ENCODE results near the gene SORCS2. TPM values are rescaled to one million over a fixed set of nuclear protein-coding genes. Genes with fewer than 3 reads are reported as not detected.

Gene SORCS2
- total RNA-seq, 1 donor from 2014 or later = 5.2 TPM

DNA sequence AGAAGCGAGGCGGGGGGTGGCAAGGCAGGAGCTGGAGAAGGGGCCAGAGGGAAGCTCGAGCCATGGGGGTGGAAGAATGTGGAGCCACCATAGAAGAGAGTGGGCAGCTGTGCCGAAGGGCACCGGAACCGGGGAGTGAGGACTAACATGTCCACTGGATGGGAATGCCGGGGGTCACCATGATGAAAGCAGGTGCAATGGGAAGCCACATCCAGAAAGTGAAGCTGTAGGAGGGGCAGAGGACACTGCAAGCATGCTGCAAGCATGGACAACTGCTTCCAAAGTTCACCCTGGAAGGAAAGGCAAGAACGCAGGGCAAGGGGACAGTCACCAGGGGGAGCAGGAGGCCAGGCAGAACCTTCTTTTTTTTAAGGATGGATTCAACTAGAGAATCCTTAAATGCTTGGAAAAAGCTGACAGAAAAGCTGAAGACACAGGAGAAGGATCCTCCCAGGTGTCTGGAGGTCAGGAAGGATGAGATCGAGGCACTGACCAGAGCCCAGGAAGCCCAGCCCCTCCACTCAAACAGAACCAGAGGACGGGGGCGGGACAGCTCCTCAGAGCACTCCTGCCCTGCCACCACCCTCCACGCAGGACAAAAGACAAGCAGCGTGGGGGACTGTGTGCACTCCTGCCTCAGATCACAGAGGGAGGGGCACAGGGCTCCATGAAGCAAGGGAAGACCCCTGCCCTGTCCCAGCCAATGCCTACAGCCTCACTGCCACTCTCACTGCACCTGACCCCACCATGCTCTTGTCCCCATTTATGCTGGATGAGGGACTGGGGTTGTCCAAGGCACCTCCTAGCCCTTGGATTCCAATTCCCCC is 578.1 kb downstream of the SORCS2 start:
- H3K27me3 ChIP-seq = no peaks in the 10 kb centered on the region
- peaks cover 50% of the 10 kb centered on the region for H3K4me1 Mint-ChIP-seq
- H3K27ac ChIP-seq = no peak overlapping the region
- H3K9ac ChIP-seq = no peak overlapping the region
- H3K27ac Mint-ChIP-seq = peak overlapping the region; percentile 84
- no peaks in the 10 kb centered on the region for H4K20me1 ChIP-seq (ENCODE audit: low read depth)
- H3K4me2 ChIP-seq = no peak overlapping the region
- peaks cover 11% of the 10 kb centered on the region for H3K4me1 ChIP-seq
- DNase-seq (ENCODE audit: low spot score) = peak; percentile 51
- H3K27me3 Mint-ChIP-seq (ENCODE audit: insufficient read depth, low read depth) = peaks cover 2% of the 10 kb centered on the region
- H3K9me3 Mint-ChIP-seq = no peaks in the 10 kb centered on the region
- H3K36me3 ChIP-seq = no peaks in the 10 kb centered on the region
- no peaks in the 10 kb centered on the region for H3K9me3 ChIP-seq (ENCODE audit: low read depth)
- no peak overlapping the region for H3K4me3 Mint-ChIP-seq
- no peaks in the 10 kb centered on the region for H3K79me2 ChIP-seq (ENCODE audit: low read depth)
- H3K4me3 ChIP-seq = no peak overlapping the region
- peaks cover 15% of the 10 kb centered on the region for H3K36me3 Mint-ChIP-seq
- TF ChIP-seq EZH2phosphoT487 (IDR thresholded peaks at IDR 0.05) = no peak
- TF ChIP-seq, protein P1, sequence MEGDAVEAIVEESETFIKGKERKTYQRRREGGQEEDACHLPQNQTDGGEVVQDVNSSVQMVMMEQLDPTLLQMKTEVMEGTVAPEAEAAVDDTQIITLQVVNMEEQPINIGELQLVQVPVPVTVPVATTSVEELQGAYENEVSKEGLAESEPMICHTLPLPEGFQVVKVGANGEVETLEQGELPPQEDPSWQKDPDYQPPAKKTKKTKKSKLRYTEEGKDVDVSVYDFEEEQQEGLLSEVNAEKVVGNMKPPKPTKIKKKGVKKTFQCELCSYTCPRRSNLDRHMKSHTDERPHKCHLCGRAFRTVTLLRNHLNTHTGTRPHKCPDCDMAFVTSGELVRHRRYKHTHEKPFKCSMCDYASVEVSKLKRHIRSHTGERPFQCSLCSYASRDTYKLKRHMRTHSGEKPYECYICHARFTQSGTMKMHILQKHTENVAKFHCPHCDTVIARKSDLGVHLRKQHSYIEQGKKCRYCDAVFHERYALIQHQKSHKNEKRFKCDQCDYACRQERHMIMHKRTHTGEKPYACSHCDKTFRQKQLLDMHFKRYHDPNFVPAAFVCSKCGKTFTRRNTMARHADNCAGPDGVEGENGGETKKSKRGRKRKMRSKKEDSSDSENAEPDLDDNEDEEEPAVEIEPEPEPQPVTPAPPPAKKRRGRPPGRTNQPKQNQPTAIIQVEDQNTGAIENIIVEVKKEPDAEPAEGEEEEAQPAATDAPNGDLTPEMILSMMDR (IDR thresholded peaks at IDR 0.05) = peak; percentile 73
- no peak for TF ChIP-seq EZH2 (IDR thresholded peaks at IDR 0.05)
- no peaks in the 10 kb centered on the region for H3F3A ChIP-seq (ENCODE audit: low read depth)
- H2AFZ ChIP-seq (replicated peaks) = no peak overlapping the region

DNA sequence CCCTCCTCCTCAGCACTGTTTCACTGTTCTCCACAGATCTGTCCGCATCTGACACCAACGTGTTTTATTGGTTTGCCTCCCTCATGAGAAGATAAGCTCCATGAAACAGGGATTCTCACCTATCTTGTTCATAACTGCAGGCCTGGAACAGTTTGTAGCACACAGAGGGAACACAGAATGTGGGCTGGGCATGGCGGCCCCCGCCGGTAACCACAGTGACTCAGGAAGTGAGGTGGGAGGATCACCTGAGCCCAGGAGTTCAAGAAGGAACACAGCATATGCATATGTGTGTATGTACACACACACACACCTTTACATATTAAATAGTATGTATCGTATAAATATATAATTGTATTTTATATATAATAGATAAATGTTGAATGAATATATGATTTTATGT is 578.7 kb downstream of the SORCS2 start:
- TF ChIP-seq EZH2 (IDR thresholded peaks at IDR 0.05) (no peak), EZH2phosphoT487 (IDR thresholded peaks at IDR 0.05) (no peak)
- TF ChIP-seq, protein P1 (IDR thresholded peaks at IDR 0.05) = no peak
- Histone ChIP-seq H3K4me3 (no peak overlapping the region), H3K4me2 (no peak overlapping the region), H3K9me3 (ENCODE audit: low read depth) (no peaks in the 10 kb centered on the region), H3K79me2 (ENCODE audit: low read depth) (no peaks in the 10 kb centered on the region), H4K20me1 (ENCODE audit: low read depth) (no peaks in the 10 kb centered on the region), H3K36me3 (no peaks in the 10 kb centered on the region), H3K4me1 (peaks cover 11% of the 10 kb centered on the region), H3F3A (ENCODE audit: low read depth) (no peaks in the 10 kb centered on the region), H2AFZ (replicated peaks) (no peak overlapping the region), H3K27me3 (no peaks in the 10 kb centered on the region), H3K27ac (no peak overlapping the region), H3K9ac (no peak overlapping the region)
- H3K27ac Mint-ChIP-seq = no peak overlapping the region
- no peak overlapping the region for H3K4me3 Mint-ChIP-seq
- no peaks in the 10 kb centered on the region for H3K9me3 Mint-ChIP-seq
- peaks cover 50% of the 10 kb centered on the region for H3K4me1 Mint-ChIP-seq
- H3K36me3 Mint-ChIP-seq = peaks cover 13% of the 10 kb centered on the region
- peaks cover 2% of the 10 kb centered on the region for H3K27me3 Mint-ChIP-seq (ENCODE audit: insufficient read depth, low read depth)
- DNase-seq (ENCODE audit: low spot score) = no peak

DNA sequence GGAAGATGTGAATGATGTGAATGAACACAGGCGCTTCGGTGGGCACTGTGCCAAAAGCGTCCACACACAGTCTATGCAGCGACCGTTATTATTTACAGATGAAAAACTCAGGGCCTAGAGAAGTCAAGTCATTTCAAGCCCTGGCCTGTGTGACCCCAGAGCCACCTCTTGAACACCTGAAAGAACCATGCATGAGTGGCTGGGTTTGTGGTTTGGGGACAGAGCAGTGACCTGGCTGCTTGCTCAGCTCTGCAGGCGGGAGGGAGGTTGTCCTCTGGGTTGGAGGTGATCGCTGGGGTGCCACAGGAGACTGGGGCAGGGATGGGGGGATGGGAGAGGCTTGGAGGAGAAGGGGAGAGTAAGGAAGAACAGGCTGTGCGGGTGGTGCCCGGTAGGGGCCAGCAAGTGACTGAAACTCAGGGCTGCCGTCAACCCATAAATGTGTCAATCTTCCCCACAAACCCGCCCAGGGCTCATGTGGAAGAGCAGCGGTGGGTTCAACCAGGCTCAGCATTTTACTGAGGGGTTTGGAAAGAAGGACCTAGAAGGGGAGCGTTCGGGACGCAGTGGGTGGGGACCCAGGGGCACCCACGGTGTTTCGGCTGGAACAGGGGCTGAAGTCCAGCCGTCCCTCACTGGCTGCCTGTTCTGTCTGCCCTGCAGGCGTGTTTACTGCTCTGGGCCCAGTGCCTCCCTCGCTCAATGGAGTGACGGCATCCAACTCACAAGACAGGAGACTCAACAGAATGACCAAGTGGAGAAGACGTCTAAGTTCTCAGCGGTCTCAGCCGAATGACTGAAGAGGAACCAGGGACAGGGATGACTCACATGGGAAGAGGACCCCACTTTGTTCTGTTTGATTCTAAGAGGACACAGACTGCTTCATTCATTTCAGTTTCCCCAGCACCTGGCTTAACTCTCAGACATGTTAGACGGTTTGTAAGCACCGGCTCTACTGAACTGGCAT is 579.5 kb downstream of the SORCS2 start:
- Mint-ChIP-seq H3K4me1 (peaks cover 55% of the 10 kb centered on the region), H3K27ac (peak overlapping the region; percentile 3), H3K36me3 (peaks cover 14% of the 10 kb centered on the region), H3K4me3 (no peak overlapping the region), H3K9me3 (no peaks in the 10 kb centered on the region), H3K27me3 (ENCODE audit: insufficient read depth, low read depth) (peaks cover 2% of the 10 kb centered on the region)
- Histone ChIP-seq H3K27me3 (no peaks in the 10 kb centered on the region), H3K36me3 (no peaks in the 10 kb centered on the region), H3K4me3 (no peak overlapping the region), H2AFZ (replicated peaks) (no peak overlapping the region), H4K20me1 (ENCODE audit: low read depth) (no peaks in the 10 kb centered on the region), H3K79me2 (ENCODE audit: low read depth) (no peaks in the 10 kb centered on the region), H3F3A (ENCODE audit: low read depth) (no peaks in the 10 kb centered on the region), H3K9ac (no peak overlapping the region), H3K9me3 (ENCODE audit: low read depth) (no peaks in the 10 kb centered on the region), H3K4me1 (peaks cover 11% of the 10 kb centered on the region), H3K4me2 (no peak overlapping the region), H3K27ac (no peak overlapping the region)
- DNase-seq (ENCODE audit: low spot score) = no peak
- no peak for TF ChIP-seq EZH2 (IDR thresholded peaks at IDR 0.05)
- TF ChIP-seq EZH2phosphoT487 (IDR thresholded peaks at IDR 0.05) = no peak
- TF ChIP-seq, protein P1 (IDR thresholded peaks at IDR 0.05) = no peak

Data from neural progenitor cell (in vitro differentiated cells).